K562 (cell line): ENCODE measurements around the gene PELI1. TPM values are rescaled to one million over a fixed set of nuclear protein-coding genes. Genes with fewer than 3 reads are reported as not detected.

Source experiments
- ATAC-seq: fragments of 200-7000 bp; cut with Tn5 transposase; 3 replicates; pipeline ENCODE4 v1.9.1; 2020; ENCODE audit warnings: moderate library complexity
- BruUV-seq: library from RNA; stranded (reverse); fragments of 400-500 nt; replicated peaks from 2 replicates; lab custom pipeline; 2021; lab: Mats Ljungman, UMichigan
- CTCF ChIA-PET: fragments of 300-600 bp; formaldehyde crosslinking; extraction: SDS; loops from one replicate; lab custom pipeline; 2021; ENCODE audit warnings: low intra/inter-chr PET ratio; lab: Yijun Ruan, JAX
- POLR2A ChIA-PET: fragments of 300-600, 350-650 bp; sonication (Branson Sonifier 250); formaldehyde crosslinking; extraction: SDS; loops from one replicate; lab custom pipeline; 2021; ENCODE audit warnings: antibody characterized with exemption, inconsistent platforms; lab: Yijun Ruan, JAX
- DNase-seq, 4 experiments: peaks; one replicate each; pipeline versions ENCODE4 v3.0.0 to v3.0.0-alpha.2; 2011 to 2018; ENCODE audit warnings: low spot score in 3 of 4, mixed read lengths in 3 of 4; ENCODE audit errors: extremely low read depth in 1 of 4
- FAIRE-seq: peaks from 2 replicates; lab custom pipeline; 2011; peaks lifted over from hg19 to GRCh38; lab: Jason Lieb, UNC
- H2AFZ ChIP-seq: 2 replicates; pipeline ENCODE4 v1.6.0; 2011; ENCODE audit warnings: low read depth, low read length, control low read depth, inconsistent platforms
- H3K27ac ChIP-seq: fragments of 200-600 bp; 3 replicates; pipeline ENCODE4 v1.8.0; 2011; ENCODE audit warnings: low read depth, mild to moderate bottlenecking, control low read depth, inconsistent platforms, low read length, moderate library complexity, mixed read lengths; ENCODE audit errors: extremely low read depth
- H3K27me3 ChIP-seq, 2 experiments: fragments of 300-600 bp in 1 of 2; 2 replicates in 1 of 2; 3 replicates in 1 of 2; pipeline versions ENCODE4 v1.6.0 to v1.8.0; 2011; ENCODE audit warnings: inconsistent platforms in 2 of 2, low read length in 2 of 2, mild to moderate bottlenecking in 1 of 2, mixed read lengths in 1 of 2, moderate library complexity in 1 of 2; ENCODE audit not compliant: control insufficient read depth in 2 of 2, insufficient read depth in 2 of 2
- H3K36me3 ChIP-seq: fragments of 300-600 bp; 3 replicates; pipeline ENCODE4 v1.8.0; 2011; ENCODE audit warnings: mild to moderate bottlenecking, low read length, inconsistent platforms; ENCODE audit not compliant: control insufficient read depth, insufficient read depth
- H3K4me1 ChIP-seq, 2 experiments: fragments of 200-600 bp in 1 of 2; replicated peaks in 1 of 2; 2 replicates in 1 of 2; 3 replicates in 1 of 2; pipeline versions ENCODE4 v1.5.1 to v1.8.0; 2011; ENCODE audit warnings: inconsistent platforms in 2 of 2, low read length in 2 of 2, mild to moderate bottlenecking in 1 of 2, mixed read lengths in 1 of 2, moderate library complexity in 1 of 2; ENCODE audit not compliant: control insufficient read depth in 2 of 2, insufficient read depth in 2 of 2
- H3K4me2 ChIP-seq: 2 replicates; pipeline ENCODE4 v1.6.1; 2011; ENCODE audit warnings: low read length, control low read depth, inconsistent platforms, mixed read lengths; ENCODE audit not compliant: insufficient read depth
- H3K4me3 ChIP-seq: fragments of 200-600 bp; sonication (generic), shearing (Covaris generic); 2 replicates; pipeline ENCODE4 v1.5.1; 2016; ENCODE audit warnings: control low read depth, inconsistent platforms
- H3K79me2 ChIP-seq: fragments of 200-600 bp; 3 replicates; pipeline ENCODE4 v1.8.0; 2011; ENCODE audit warnings: low read length, inconsistent platforms; ENCODE audit not compliant: control insufficient read depth, insufficient read depth
- H3K9ac ChIP-seq, 2 experiments: 2 replicates each; pipeline versions ENCODE4 v1.6.0 to v1.6.1; 2011; ENCODE audit warnings: low read depth in 2 of 2, low read length in 2 of 2, control low read depth in 1 of 2, inconsistent platforms in 1 of 2, mild to moderate bottlenecking in 1 of 2, mixed read lengths in 1 of 2; ENCODE audit not compliant: insufficient read depth in 1 of 2
- H3K9me1 ChIP-seq: one replicate; pipeline ENCODE4 v1.6.0; 2011; ENCODE audit warnings: inconsistent platforms, mild to moderate bottlenecking, low read length, moderate library complexity; ENCODE audit not compliant: control insufficient read depth, insufficient read depth
- H3K9me3 ChIP-seq: replicated peaks from 2 replicates; pipeline ENCODE4 v1.5.1; 2011; ENCODE audit warnings: low read depth, low read length, inconsistent platforms; ENCODE audit not compliant: control insufficient read depth, insufficient read depth
- H4K20me1 ChIP-seq: replicated peaks from 2 replicates; pipeline ENCODE4 v1.6.1; 2011; ENCODE audit warnings: low read length, inconsistent platforms, mixed read lengths; ENCODE audit not compliant: control insufficient read depth, insufficient read depth
- ADNP ChIP-seq: fragments of 200-800 bp; sonication (Bioruptor generic); IDR thresholded peaks from 2 replicates; pipeline ENCODE4 v1.6.1; 2016; ENCODE audit warnings: missing genetic modification characterization, missing compliant biosample characterization
- CHD4 ChIP-seq: fragments of 200-600 bp; sonication (generic); IDR thresholded peaks from 3 replicates; pipeline ENCODE4 v1.6.1; 2012; ENCODE audit warnings: low read depth, mild to moderate bottlenecking, mixed read lengths, low read length, inconsistent platforms; ENCODE audit not compliant: insufficient read depth, insufficient replicate concordance, poor library complexity, severe bottlenecking
- HOMEZ ChIP-seq: fragments of 250-450 bp; sonication (Bioruptor Pico); IDR thresholded peaks from 2 replicates; pipeline ENCODE4 v1.4.0; 2020; ENCODE audit warnings: mild to moderate bottlenecking, moderate library complexity
- NONO ChIP-seq, 2 experiments: fragments of 200-400 bp in 1 of 2; fragments of 450-650 bp in 1 of 2; formaldehyde crosslinking in 1 of 2; IDR thresholded peaks; 2 replicates each; pipeline ENCODE4 v1.6.1; 2017; ENCODE audit warnings: low read depth in 2 of 2, mild to moderate bottlenecking in 2 of 2, moderate library complexity in 2 of 2, low read length in 1 of 2
- NR4A1 ChIP-seq, 2 experiments: fragments of 250-450 bp in 1 of 2; fragments of 450-650 bp in 1 of 2; sonication (Bioruptor Pico) in 1 of 2; IDR thresholded peaks; 2 replicates each; pipeline versions ENCODE4 v1.4.0 to v1.6.1; 2016 to 2020; ENCODE audit warnings: mild to moderate bottlenecking in 2 of 2, missing compliant biosample characterization in 1 of 2, missing genetic modification characterization in 1 of 2, moderate library complexity in 1 of 2
- RFX5 ChIP-seq: IDR thresholded peaks from 2 replicates; pipeline ENCODE4 v1.6.1; 2011; ENCODE audit warnings: low read depth, mild to moderate bottlenecking, improper control_type of control experiment, low read length
- SMAD3 ChIP-seq: fragments of 450-650 bp; formaldehyde crosslinking; conservative IDR thresholded peaks from 2 replicates; pipeline ENCODE4 v1.4.0; 2020; ENCODE audit warnings: mild to moderate bottlenecking
- THRB ChIP-seq: fragments of 450-650 bp; formaldehyde crosslinking; conservative IDR thresholded peaks from 2 replicates; pipeline ENCODE4 v1.4.0; 2022; ENCODE audit warnings: mild to moderate bottlenecking, missing genetic modification characterization
- ZNF639 ChIP-seq, 2 experiments: fragments of 200-800 bp in 1 of 2; sonication (Bioruptor generic) in 1 of 2; sonication (generic) in 1 of 2; formaldehyde crosslinking in 1 of 2; IDR thresholded peaks in 1 of 2; conservative IDR thresholded peaks in 1 of 2; 2 replicates each; pipeline versions ENCODE4 v1.5.0 to v1.6.1; 2016 to 2020; ENCODE audit warnings: missing compliant biosample characterization in 1 of 2, missing genetic modification characterization in 1 of 2, missing genetic modification reagents in 1 of 2
- WGBS: fragments of 100-300 bp; shearing (Covaris generic); methylation state at CpG from one replicate; pipeline ENCODE4 v1.1.6; 2016; ENCODE audit warnings: low coverage, mixed read lengths; ENCODE audit not compliant: insufficient coverage; ENCODE audit errors: missing lambda C conversion rate; 5-methylcytosine and 5-hydroxymethylcytosine counted together
- in situ Hi-C: fragments of 300-500 bp; cut with MboI; formaldehyde crosslinking; loops from 4 replicates; pipeline ENCODE4 v1.15.0; 2018; ENCODE audit warnings: inconsistent platforms, mixed read lengths
- intact Hi-C: fragments of 100-400 bp; cut with micrococcal nuclease; formaldehyde crosslinking; loops from 2 replicates; pipeline ENCODE4 v1.14.2; 2022
- polyA plus RNA-seq, 8 experiments: library from polyadenylated mRNA; depleted of rRNA in 4 of 8; stranded (reverse) in 5 of 8; unstranded in 3 of 8; fragments of >200 nt; fragmentation: Nextera tagmentation in 2 of 8; fragmentation: Illumina TruSeq in 1 of 8; extraction: Ambion mirVana in 2 of 8; extraction: Trizol in 1 of 8; gene quantifications; 2 replicates each; pipeline versions ENCODE4 v1.2.1 to v1.2.3, GENCODE V29; 2011 to 2014; ENCODE audit warnings: inconsistent platforms in 1 of 8, missing spikeins in 1 of 8
- total RNA-seq, 7 experiments: library from RNA; depleted of rRNA in 6 of 7; stranded (reverse); fragments of >200 nt in 6 of 7; fragmentation: Illumina TruSeq in 2 of 7; extraction: Trizol in 2 of 7; gene quantifications; 2 replicates each; pipeline versions ENCODE4 v1.2.1 to v1.2.3, GENCODE V29; 2011 to 2021; ENCODE audit warnings: low replicate concordance in 1 of 7

The PELI1 gene
- total and polyA plus RNA-seq, 9 of the 15 experiments (the other 6 are each of a cell fraction or from before 2014, with no cell fraction given), result 3.3 to 19.2 (median 12.5) TPM

- ATAC-seq, result no peak
- ChIA-PET POLR2A (interaction anchor here (0.9 to 1.5 kb wide), 2 partner anchors 9 to 59 kb away, joined by 3 to 4 read pairs; no protein-coding TSS in a partner anchor), CTCF (no interaction called here)
- in situ Hi-C loops, result no loop called here
- Histone ChIP-seq H3K27ac (no peak overlapping the region), H3K9me1 (no peaks in the 10 kb centered on the region), H3K36me3 (no peaks in the 10 kb centered on the region), H3K79me2 (no peaks in the 10 kb centered on the region), H3K27me3 (peaks cover 0 to 4% of the 10 kb centered on the region in 2 experiments; a peak in 2 of 5 replicates), H3K4me3 (no peak overlapping the region), H3K4me1 (no peaks in the 10 kb centered on the region), H3K9me3 (no peaks in the 10 kb centered on the region), H3K9ac (no peak overlapping the region), H2AFZ (no peak overlapping the region), H3K4me2 (no peak overlapping the region), H4K20me1 (no peaks in the 10 kb centered on the region)
- 6% methylated on average over 1 of the region's 1 CpG for WGBS
- DNase-seq, result no peak
- no peak for FAIRE-seq
- no TSS peak for BruUV-seq
- TF ChIP-seq ZNF639 (CRISPR knock-in tag; conservative IDR thresholded peaks at IDR 0.05 in 1 of 2, IDR thresholded peaks at IDR 0.05 in 1 of 2), result no peak
- intact Hi-C loops, result no loop called here
Observed at GRCh38 chr2:64168756-64169155, 24.5 kb upstream of the PELI1 start.

GRCh38 chr2:64168201-64168600 is 24.0 kb upstream of the PELI1 start:
- in situ Hi-C loops, result no loop called here
- ATAC-seq (no peak), FAIRE-seq (no peak), DNase-seq (no peak)
- Histone ChIP-seq H3K9me3 (no peaks in the 10 kb centered on the region), H3K9me1 (no peaks in the 10 kb centered on the region), H3K36me3 (no peaks in the 10 kb centered on the region), H3K4me3 (no peak overlapping the region), H2AFZ (no peak overlapping the region), H3K79me2 (no peaks in the 10 kb centered on the region), H3K4me1 (no peaks in the 10 kb centered on the region), H3K27ac (no peak overlapping the region), H3K9ac (no peak overlapping the region), H4K20me1 (no peaks in the 10 kb centered on the region), H3K4me2 (no peak overlapping the region), H3K27me3 (peaks cover 0 to 4% of the 10 kb centered on the region in 2 experiments; a peak in 2 of 5 replicates)
- BruUV-seq, result no TSS peak
- intact Hi-C loops, result no loop called here
- ChIA-PET CTCF (no interaction called here), POLR2A (interaction anchor here (1.5 kb wide), 1 partner anchor 8 kb away, joined by 3 read pairs; no protein-coding TSS in a partner anchor)
- TF ChIP-seq CHD4 (no peak), HOMEZ (CRISPR knock-in tag) (no peak), NONO (IDR thresholded peaks at IDR 0.05; ENCODE audit: low read depth in 2 of 2, low read length in 1 of 2) (no peak), SMAD3 (CRISPR knock-in tag) (no peak), NR4A1 (CRISPR knock-in tag; IDR thresholded peaks at IDR 0.05) (no peak), NR4A1 (tag; IDR thresholded peaks at IDR 0.05) (no peak), ADNP (no peak), RFX5 (no peak), THRB (CRISPR knock-in tag) (no peak)
